Measurements from ENCODE around the gene BPGM.
A peak's percentile ranks its signal among the peaks of the same experiment; 100 is the strongest.
"Not testable (repeated sequence)": the region's sequence is repeated elsewhere in the genome, so short reads cannot be mapped to it uniquely, and the experiment has no call there.

BPGM gene

DNA sequence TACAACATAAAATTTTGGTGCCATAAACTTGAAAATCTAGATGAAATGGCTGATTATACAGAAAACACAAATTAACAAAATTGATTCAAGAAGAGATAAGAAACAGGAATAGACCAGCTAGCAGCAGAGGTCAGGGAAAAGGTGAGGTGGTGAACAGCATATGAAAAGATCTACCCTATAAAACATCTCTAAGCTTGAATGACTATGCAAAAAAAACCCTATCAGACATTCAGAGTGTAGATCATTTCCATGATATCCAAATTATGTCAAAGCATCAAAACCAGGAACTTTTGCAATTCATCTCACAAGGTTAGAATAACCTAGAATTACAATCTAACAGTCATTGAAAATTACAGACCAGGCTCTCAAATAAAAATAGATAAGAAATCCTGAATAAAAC lies 14.6 kb upstream of the BPGM start:
- no peak for DNase-seq (ENCODE audit: low read depth in 2 of 2)

DNA sequence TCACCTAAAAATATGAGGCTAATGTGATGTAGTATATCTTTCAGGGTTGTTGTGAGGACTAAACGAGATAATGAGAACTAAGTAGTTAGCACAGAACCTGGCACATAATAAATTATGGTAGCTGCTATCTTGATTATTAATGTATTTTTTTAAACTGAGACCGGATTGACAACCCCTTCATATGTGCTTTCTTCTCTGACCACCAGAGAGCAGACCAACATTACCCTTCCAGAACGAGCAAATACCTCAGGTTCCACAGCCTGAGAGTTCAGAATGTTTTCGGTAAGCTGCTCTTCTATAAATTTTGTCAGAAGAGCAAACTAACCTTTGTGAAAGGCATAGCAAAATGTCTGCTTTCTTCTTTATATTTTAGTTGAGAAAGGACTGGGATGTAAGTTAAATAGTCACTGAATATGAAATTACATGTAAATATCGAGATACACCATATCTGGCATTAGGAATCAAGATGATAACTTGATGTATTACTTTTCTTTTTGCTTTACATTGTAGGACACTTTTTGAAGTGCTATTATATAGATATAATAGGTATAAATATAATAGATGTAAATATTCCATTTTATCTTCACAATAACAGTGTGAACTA lies 13.6 kb upstream of the BPGM start:
- no peak for DNase-seq (ENCODE audit: low read depth in 2 of 2)

DNA sequence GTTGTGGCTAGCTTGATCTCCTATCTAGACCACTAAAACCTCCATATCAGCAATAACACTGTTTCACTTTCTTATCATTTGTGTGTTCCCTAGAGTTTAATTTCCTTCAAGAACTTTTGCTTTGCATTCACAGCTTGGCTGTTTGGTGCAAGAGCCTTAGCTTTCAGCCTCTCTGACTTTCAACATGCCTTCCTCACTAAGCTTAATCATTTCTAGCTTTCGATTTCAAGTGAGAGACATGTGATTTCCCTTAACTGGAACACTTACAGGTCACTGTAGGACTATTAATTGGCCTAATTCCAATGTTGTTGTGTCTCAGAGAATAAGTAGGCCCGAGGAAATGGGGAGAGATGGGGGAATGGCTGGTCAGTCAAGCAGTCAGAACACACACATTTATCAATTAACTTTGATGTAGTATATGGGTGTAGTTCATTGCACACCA lies 10.6 kb upstream of the BPGM start:
- no peak for DNase-seq (ENCODE audit: low read depth in 2 of 2)

DNA sequence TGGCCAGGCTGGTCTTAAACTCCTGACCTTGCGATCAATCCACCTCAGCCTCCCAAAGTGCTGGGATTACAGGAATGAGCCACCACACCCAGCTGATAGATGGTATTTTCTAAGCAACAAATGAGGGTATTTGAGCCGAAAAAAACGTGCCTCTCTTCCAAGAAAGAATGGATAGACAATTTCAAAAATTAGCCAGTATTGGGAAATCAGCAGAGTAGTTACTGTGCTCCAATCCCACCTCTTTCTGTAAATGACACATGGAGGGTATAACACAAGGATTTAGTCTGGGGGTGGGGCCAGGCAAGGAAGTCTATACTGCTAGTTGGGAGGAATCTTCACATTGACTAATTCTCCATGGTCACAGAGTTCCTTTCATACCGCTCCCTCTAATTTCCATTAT lies 9.2 kb upstream of the BPGM start:
- no peak for DNase-seq (ENCODE audit: low read depth in 2 of 2)

DNA sequence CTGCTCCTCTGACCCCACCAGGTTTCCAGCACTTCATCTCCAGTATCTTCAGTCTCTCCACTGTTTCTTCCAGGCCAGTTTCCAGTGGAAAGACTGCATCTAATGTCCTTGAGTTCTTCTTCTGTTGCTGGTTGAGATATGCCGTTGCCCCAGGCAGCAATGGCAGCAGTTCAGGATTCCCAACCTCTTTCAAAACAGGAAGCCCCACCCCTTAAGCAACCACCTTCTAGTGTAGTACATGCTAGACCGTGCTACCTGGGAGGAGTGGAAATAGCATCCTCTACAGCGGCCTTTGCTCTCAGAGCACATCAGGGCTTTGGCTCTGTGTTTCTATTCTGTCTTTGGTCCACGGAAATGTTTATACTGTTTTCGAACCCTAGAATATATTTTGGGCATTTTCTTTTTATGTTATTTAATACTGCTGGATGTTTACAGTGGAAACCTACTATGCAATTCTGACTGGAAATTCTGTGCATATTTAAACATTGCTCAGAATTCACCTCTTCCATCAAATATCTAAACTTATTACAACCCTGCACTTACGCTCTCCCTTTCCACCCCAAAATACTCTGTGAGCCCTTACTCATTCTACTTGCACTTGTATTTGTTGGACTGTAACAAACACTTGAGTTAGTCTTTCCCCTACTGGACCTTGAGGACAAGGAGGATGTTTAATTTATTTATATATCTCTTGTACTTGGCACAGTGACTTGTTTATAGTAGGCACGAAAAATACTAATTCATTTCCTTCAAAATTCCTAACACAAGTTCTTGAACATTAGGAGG lies 8.5 kb upstream of the BPGM start:
- no peak for DNase-seq (ENCODE audit: low read depth in 2 of 2)

DNA sequence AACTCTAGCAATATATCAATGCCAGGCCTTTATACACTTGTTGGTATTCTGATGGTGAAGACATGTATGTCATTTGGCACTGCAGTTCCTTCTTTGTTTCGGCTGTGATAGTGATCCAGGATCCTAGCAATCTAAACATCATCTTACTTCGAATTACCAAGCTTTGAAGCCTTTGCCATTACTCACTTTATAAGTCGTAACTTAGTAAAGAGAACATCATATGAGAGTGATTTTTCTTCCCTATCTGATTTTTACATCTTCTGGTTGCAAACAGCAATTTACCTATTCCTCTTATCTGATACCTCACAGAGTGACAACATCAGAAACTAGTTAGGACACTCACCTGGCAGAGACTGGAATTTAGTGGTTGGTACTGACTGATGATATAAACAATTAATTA lies 7.6 kb upstream of the BPGM start:
- DNase-seq (ENCODE audit: low read depth in 2 of 2): no peak

DNA sequence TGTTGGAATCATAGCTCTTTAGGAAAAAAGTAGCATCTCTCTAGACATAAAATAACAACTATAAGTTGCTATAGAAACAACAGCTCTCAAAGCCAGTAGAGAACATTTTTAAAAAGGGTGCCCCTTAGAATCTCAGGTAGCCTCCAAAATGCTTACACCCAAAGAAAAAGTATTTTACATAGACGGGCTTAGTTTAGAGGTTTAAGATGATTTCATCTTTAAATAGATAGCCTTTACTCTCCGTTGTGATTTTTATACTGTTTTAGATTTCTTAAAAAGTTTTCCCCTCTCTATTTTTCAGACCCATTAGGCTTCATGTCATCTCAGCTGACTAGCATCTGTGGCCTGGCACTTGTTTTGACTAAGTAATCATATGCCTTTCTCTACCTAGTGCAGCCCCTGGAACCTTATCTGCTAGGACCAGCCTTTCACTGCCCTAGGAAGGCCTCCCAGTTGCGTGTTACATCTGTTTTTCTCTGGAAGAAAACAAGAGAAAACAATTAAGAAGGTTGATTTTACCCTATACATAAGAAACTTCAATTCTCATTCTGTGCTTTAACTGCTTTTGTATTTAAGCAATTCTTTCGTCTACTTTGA lies 6.9 kb upstream of the BPGM start:
- DNase-seq (ENCODE audit: low read depth in 2 of 2): no peak

DNA sequence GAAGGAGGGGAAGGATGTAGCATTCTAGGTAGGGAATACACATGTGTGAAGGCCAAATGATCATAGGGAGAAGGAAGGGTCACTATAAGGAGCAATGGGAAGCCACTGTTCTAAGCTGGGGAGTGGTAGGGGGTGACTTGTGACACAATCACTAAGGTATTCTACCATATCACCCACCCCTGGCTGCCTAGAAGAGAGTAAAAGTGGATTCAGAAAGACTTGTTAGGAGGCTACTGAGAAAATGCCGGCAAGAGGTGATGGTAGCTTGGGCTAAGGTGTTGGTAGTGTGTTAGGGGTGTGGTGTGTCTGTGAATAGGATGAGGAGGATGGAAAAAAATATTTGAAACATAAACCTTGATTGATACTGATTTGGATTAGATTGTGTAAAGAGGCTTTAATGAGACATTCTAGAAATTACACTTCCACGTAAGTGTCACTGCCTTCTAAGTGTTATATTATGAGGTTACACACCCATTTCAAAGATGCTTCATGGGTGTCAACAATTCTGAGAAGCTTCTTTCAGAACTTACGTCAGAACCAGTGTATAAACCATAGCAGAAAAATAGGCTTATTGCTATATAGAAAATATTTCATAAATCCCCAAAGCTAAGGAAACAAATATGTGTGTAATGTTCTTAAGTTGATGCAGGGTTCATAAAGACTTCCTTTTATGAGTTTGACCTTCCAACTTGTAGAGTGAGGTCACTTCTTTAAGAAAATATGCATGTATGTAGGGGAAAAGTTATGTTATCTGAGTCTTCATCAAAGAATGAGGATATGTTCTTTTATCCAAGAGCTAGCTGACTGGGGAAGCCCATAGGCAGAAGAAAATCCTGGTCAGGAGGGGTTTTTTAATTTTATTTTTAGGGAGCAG lies 5.6 kb upstream of the BPGM start:
- DNase-seq (ENCODE audit: low read depth in 2 of 2): no peak

DNA sequence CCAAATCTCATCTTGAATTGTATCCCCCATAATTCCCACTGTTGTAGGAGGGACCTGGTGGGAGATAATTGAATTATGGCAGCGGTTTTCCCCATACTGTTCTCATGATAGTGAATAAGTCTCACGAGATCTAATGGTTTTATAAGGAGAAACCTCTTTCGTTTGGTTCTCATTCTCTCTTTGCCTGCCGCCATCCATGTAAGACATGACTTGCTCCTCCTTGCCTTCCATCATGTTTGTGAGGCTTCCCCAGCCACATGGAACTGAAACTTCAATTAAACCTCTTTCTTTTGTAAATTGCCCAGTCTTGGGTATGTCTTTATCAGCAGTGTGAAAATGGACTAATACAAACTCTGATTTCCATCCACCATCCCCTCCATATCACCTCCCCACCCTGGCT lies 4.7 kb upstream of the BPGM start:
- DNase-seq (ENCODE audit: low read depth in 2 of 2): not testable (repeated sequence)

DNA sequence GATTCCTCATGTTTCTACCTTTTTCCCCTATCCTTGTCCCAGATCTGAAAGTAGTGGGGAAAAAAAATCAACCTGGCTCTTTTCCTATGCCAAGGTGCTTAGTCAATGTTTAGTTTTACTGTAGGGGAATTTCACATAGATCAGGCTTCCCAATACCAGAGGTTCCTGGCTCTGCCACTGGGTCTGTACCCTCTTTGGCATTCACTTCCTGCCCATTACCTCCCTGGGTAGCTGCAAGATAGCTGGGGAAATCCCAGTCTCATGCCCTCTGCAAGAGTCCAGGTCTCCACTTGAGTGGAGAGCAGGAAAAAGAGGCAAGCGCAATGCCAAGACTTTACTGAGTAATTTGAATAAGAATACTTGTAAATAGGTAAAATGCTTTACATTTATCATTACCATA lies 3.5 kb upstream of the BPGM start:
- no peak for DNase-seq (ENCODE audit: low read depth in 2 of 2)

DNA sequence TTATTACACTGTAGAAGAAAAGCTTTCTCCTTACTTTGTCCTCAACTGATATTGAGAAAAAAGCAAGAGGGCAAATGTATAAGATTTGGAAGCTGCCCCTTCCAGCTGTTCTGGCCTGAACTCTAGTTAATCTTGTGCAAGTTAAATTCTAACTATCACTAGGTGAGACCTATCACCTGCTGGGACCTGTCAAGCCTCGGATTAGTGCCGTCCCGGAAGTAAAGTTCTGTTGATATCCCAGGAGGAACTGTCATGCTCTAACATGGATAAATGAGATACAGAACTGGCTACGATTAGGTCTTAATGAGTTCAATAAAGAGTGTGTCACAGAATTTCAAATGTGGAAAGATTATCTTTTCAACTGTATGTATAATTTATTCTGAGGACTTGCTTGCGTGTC lies 1.2 kb upstream of the BPGM start:
- no peak for DNase-seq (ENCODE audit: low read depth in 2 of 2)

DNA sequence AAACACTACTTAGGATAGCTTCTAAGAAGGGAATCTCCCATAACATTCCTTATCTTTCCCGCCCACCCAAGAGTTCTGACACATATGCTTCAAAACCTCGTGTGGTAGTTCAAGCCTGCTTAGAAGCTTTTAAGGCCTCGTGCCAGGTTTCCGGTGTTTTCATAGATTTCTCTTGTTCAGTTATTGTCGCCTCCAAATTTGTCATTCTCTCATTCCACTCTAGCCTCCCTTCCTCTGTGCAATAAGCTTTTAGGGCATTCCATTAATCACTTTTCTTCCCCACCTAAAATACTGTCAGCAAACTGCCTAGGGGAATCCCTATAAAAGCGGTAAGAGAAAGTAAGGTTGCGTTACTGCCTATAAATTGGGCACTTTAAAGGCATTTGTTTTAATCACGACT lies 718 bp upstream of the BPGM start:
- no peak for DNase-seq (ENCODE audit: low read depth in 2 of 2)

DNA sequence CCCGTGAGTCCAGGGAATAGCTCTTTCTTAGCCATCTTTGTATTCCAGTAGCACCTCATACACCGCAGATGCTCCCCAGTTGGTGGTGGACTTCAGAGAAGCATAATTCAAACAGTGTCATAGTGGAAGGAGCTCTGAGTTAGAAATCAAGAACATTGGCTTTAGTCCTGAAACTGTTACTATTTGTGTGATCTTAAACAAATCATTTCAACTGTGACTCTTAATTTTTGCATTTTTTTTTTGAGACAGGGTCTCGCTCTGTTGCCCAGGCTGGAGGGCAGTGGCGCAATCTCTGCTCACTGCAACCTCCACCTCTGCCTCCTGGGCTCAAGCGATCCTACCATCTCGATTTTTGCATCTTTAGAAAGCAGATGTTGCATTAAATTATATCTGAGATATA lies 1.8 kb downstream of the BPGM start:
- no peak for DNase-seq (ENCODE audit: low read depth in 2 of 2)

DNA sequence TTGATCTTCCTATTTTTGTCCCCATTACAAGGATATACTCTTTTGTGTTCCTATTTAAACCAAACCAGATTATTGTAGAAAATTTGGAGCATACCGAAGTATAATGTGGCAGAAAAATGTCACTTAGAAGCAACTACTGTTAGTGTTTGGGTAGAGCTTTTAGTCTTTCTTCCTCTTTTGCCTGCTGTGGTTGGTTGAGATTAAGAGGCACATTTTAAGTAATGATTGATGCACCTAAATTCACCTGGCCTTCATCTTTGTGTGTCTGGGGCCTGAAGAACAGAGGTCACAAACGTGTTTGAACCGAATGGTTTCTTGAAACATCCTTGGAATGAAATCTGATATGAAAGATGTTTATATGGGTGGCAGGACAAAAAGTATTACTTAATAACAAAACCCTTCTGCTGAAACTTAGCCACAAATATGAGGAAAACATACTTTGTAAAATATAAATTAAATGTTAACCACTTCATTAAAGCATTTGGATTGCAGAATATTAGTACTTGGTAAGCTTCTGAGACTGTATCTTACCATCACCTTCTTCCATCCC lies 2.6 kb downstream of the BPGM start:
- no peak for DNase-seq (ENCODE audit: low read depth in 2 of 2)

DNA sequence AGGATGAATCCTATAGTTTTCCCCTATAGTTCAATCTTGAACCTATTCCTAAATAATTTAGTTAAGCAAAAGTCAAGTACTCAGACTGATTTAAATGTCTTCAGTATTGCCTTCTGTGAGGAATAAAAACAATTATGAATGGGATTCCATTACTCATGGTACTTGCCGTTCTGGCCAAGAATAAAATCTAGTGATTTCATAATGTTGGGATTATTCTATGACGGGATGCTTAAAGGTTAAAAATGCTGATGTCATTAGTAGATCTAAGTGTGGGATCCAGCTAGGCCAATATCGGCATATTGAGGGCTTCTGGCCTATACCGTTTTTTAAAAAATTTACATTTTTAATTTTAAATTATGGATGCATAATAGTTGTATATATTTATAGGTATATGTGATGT lies 5.3 kb downstream of the BPGM start:
- no peak for DNase-seq (ENCODE audit: low read depth in 2 of 2)

DNA sequence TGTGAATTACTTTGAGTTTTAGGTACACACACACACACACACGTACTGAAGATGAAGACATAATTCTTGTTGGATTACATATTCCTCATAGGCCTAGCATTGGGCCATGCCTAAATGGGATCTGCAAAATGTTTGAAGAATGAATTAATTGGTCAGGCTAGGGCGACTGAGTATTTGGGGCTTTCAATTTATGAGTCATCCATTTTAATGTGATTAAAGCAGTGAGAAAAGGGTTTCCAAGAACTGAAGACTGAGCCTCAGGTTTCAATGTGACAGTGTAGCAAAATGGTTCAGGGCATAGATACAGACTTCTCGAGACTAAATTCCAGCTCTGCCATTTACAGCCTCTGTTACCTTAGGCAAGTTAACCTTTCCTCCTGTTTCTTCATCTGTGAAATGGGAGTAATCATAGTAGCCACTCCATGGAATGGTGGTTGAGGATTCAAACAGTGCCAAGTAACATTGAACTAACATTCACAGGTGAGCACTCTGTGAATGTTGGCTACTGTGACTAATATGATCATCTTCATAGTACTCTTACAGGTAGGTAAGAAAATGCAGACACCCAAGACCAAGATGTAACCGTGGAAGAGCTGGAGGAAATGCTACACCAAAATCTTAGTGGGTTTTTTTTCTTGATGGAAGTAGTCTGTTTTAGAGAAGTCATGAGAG lies 7.6 kb downstream of the BPGM start:
- no peak for DNase-seq (ENCODE audit: low read depth in 2 of 2)

DNA sequence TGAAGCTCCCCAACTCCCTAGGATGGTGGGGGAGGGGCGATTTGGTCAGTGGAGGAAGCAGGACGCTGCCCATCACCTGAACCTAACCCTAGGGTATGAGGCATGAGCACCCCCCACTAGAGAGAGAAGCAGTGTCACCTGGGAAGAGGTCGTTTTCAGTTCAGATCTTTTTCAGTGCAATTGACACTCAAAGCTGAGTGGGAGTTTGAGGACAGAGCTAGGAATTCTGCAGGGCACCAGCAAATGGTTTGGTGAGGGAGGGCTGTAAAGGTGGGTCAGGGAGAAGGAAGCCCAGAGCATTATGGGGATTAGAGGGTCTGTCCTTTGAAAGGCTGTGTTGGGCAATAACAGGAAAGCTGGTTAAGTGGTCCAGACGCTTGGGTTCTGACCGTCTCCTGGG lies 10.9 kb downstream of the BPGM start:
- DNase-seq (ENCODE audit: low read depth in 2 of 2): no peak

DNA sequence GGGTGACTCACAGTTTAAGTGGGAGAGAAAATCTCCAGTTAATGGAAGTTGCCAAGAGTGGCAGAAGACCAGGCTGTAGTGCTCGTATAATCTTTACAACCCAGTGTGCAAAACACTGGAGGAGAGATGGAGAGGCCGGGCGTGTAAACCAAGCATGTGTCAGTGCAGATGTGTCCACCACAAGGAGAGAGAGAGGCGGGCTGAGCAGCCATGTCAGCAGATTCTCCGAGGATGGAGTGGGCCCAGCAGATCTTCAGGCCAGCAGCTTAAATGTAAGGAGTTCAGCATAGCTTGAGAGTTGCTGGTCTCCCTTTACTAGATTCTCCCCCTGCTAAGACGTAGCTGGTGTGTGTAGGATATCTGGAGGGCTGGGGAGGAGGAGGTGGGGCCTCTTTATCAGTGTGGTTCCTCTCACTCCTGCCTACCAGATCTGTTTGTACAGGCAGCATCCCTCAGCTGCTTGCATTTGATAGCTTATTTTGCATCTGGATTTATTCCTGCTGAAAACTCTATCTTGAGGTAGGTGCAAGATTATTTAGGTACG lies 13.7 kb downstream of the BPGM start:
- no peak for DNase-seq (ENCODE audit: low read depth in 2 of 2)

DNA sequence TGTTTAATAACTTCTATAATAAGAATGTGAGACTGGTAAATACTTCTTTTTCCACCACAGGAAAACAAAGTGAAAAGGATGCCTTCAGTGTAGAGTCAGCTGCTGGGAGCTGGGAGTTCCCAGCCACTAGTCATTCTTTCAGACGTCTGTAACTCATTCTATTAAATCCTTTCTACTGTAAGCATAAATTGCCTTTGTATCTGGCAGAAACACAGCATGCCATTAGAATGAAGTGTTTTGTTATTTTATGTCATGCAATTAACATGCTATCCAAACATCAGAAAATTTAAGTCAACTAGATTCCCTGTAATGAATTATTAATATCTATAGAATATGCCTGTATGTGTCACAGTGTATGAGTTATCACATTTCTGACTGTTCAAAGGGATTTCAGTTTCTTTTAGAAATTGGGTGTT lies 14.3 kb downstream of the BPGM start:
- DNase-seq (ENCODE audit: low read depth in 2 of 2): peak; percentile 50 to 58

DNA sequence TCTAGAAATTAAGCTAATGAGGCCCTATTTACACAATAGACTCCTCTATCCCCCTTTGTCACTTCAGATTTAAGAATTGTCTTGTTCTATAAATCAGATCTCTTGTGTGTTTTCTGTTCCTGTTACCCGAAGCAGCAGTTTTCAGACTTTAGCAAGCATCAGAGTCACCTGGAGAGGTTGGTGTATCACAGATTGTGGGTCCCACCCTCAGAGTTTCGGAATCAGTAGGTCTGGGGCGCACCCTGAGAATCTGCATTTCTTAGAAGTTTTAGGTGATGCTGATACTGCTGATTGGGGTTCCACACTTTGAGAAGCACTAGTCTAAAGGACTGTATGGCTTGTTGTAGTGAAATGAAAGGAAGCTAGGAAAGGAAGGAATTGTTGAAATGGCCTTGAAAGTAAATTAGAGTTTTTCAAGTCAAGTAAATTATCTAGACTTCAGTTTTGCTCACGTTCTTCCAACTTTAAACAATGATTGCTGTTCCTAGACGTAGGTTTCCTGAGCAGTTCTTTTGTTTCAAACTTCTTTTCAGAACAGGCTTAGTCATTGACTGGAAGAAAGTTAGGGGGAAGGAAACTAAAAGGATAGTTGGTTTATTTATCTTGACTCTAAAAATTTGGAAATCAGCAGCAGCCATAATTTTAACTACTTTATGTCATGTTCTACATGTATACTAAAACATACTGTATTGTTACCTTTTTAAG lies 15.7 kb downstream of the BPGM start:
- DNase-seq (ENCODE audit: low read depth in 2 of 2): no peak

DNA sequence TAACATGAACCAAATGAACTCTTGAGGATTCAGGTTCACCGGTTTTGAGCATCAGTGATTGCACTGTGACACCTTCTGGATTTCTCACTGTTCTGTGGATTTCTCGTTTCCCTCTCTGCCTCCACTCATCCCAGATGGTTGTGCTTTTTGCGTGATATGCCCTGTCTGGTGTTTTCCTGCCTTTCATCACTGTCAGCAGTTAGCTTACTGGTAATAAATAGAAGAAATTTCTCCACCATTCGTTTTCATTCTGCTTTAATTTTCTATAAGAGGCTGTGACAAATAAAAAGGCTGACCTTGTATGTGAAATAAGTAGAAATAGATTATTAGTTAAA lies 16.2 kb downstream of the BPGM start:
- DNase-seq (ENCODE audit: low read depth in 2 of 2): no peak

Measured in fibroblast of skin of left biceps (primary cell).